K562 (cell line): ENCODE measurements around the gene MED16. TPM values are rescaled to one million over a fixed set of nuclear protein-coding genes. Genes with fewer than 3 reads are reported as not detected.

Source experiments
- CBFA2T3 ChIP-seq: fragments of 450-650 bp; IDR thresholded peaks from 2 replicates; pipeline ENCODE4 v1.6.1; 2017
- CHD2 ChIP-seq: IDR thresholded peaks from 2 replicates; pipeline ENCODE4 v1.6.1; 2011; ENCODE audit warnings: low read depth, low read length
- DPF2 ChIP-seq: fragments of 450-650 bp; IDR thresholded peaks from 2 replicates; pipeline ENCODE4 v1.6.1; 2016
- KDM4B ChIP-seq, 2 experiments: fragments of 450-650 bp in 1 of 2; sonication (generic) in 1 of 2; IDR thresholded peaks; 2 replicates each; pipeline ENCODE4 v1.6.1; 2016 to 2017; ENCODE audit warnings: borderline replicate concordance in 2 of 2, antibody characterized with exemption in 1 of 2, low read depth in 1 of 2, mild to moderate bottlenecking in 1 of 2
- TSC22D4 ChIP-seq: fragments of 450-650 bp; IDR thresholded peaks from 2 replicates; pipeline ENCODE4 v1.6.1; 2016; ENCODE audit warnings: missing genetic modification characterization, missing biosample characterization, control low read depth
- ZNF444 ChIP-seq: fragments of 250-450 bp; sonication (Bioruptor Pico); IDR thresholded peaks from 2 replicates; pipeline ENCODE4 v1.4.0; 2020; ENCODE audit warnings: mild to moderate bottlenecking, moderate library complexity
- ZNF583 ChIP-seq: fragments of 250-450 bp; sonication (Bioruptor Pico); IDR thresholded peaks from 2 replicates; pipeline ENCODE4 v1.4.0; 2020
- ZNF644 ChIP-seq: fragments of 200-800 bp; sonication (Bioruptor generic); IDR thresholded peaks from 2 replicates; pipeline ENCODE4 v1.6.1; 2016; ENCODE audit warnings: low read depth, missing genetic modification characterization, missing compliant biosample characterization
- ZNF764 ChIP-seq: fragments of 250-450 bp; sonication (Bioruptor Pico); IDR thresholded peaks from 2 replicates; pipeline ENCODE4 v1.4.0; 2020; ENCODE audit warnings: low read depth, mild to moderate bottlenecking, moderate library complexity
- ZNF830 ChIP-seq: fragments of 250-450 bp; sonication (Bioruptor Pico); IDR thresholded peaks from 2 replicates; pipeline ENCODE4 v1.5.0; 2021; ENCODE audit warnings: mild to moderate bottlenecking
- polyA plus RNA-seq, 8 experiments: library from polyadenylated mRNA; depleted of rRNA in 4 of 8; stranded (reverse) in 5 of 8; unstranded in 3 of 8; fragments of >200 nt; fragmentation: Nextera tagmentation in 2 of 8; fragmentation: Illumina TruSeq in 1 of 8; extraction: Ambion mirVana in 2 of 8; extraction: Trizol in 1 of 8; gene quantifications; 2 replicates each; pipeline versions ENCODE4 v1.2.1 to v1.2.3, GENCODE V29; 2011 to 2014; ENCODE audit warnings: inconsistent platforms in 1 of 8, missing spikeins in 1 of 8
- total RNA-seq, 7 experiments: library from RNA; depleted of rRNA in 6 of 7; stranded (reverse); fragments of >200 nt in 6 of 7; fragmentation: Illumina TruSeq in 2 of 7; extraction: Trizol in 2 of 7; gene quantifications; 2 replicates each; pipeline versions ENCODE4 v1.2.1 to v1.2.3, GENCODE V29; 2011 to 2021; ENCODE audit warnings: low replicate concordance in 1 of 7
- TF ChIP-seq, protein P1 (sequence below), 2 experiments: fragments of 200-800 bp in 1 of 2; sonication (Bioruptor generic) in 1 of 2; sonication (generic) in 1 of 2; formaldehyde crosslinking in 1 of 2; IDR thresholded peaks in 1 of 2; conservative IDR thresholded peaks in 1 of 2; 2 replicates each; pipeline versions ENCODE4 v1.5.0 to v1.6.1; 2016 to 2020; ENCODE audit warnings: missing compliant biosample characterization in 1 of 2, missing genetic modification characterization in 1 of 2, missing genetic modification reagents in 1 of 2
- TF ChIP-seq, protein P2 (sequence below): fragments of 450-650 bp; IDR thresholded peaks from 2 replicates; pipeline ENCODE4 v1.6.1; 2016; ENCODE audit warnings: low read depth
- TF ChIP-seq, protein P3 (sequence below): fragments of 250-450 bp; sonication (Bioruptor Pico); IDR thresholded peaks from 2 replicates; pipeline ENCODE4 v1.4.0; 2020; ENCODE audit warnings: mild to moderate bottlenecking, moderate library complexity, borderline replicate concordance
- TF ChIP-seq, protein P4 (sequence below): IDR thresholded peaks from 2 replicates; pipeline ENCODE4 v1.6.1; 2014; ENCODE audit warnings: antibody characterized with exemption

The MED16 gene
- total and polyA plus RNA-seq, 9 of the 15 experiments (the other 6 are each of a cell fraction or from before 2014, with no cell fraction given): 0.89 to 59.9 (median 8.6) TPM

DNA sequence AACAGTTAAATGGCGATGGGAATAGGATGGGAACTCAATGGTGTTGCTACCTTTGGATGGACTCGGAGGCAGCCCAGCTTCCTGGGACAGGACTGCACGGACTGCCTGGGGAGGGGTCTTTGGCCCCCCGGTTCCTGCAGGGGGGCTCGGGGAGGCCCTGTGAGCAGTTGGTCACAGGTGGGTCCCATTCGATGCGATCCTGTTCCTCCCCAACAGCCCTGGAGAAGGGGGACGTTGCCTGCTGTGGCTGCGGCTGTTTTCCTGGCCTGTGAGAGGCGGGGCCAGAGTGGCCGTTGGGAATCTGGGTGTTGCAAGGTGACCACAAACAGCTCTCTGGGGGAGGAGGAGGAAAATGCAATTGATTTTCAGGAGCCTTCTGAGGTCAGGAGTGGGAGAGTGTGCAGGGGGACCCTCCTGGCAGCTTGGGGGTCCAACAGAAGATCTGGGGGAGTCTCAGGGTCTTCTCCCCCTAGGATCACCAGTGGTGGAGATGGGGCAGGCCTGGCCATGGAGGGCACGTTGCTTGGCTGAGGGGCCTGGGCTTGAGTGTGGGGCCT lies 69.3 kb downstream of the MED16 start (continued):
- TF ChIP-seq, protein P1, sequence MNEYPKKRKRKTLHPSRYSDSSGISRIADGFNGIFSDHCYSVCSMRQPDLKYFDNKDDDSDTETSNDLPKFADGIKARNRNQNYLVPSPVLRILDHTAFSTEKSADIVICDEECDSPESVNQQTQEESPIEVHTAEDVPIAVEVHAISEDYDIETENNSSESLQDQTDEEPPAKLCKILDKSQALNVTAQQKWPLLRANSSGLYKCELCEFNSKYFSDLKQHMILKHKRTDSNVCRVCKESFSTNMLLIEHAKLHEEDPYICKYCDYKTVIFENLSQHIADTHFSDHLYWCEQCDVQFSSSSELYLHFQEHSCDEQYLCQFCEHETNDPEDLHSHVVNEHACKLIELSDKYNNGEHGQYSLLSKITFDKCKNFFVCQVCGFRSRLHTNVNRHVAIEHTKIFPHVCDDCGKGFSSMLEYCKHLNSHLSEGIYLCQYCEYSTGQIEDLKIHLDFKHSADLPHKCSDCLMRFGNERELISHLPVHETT (CRISPR knock-in tag; conservative IDR thresholded peaks at IDR 0.05 in 1 of 2, IDR thresholded peaks at IDR 0.05 in 1 of 2): peak in 1 of 2 experiments; percentile 57; a peak in 1 of 4 replicates
- TF ChIP-seq, protein P2, sequence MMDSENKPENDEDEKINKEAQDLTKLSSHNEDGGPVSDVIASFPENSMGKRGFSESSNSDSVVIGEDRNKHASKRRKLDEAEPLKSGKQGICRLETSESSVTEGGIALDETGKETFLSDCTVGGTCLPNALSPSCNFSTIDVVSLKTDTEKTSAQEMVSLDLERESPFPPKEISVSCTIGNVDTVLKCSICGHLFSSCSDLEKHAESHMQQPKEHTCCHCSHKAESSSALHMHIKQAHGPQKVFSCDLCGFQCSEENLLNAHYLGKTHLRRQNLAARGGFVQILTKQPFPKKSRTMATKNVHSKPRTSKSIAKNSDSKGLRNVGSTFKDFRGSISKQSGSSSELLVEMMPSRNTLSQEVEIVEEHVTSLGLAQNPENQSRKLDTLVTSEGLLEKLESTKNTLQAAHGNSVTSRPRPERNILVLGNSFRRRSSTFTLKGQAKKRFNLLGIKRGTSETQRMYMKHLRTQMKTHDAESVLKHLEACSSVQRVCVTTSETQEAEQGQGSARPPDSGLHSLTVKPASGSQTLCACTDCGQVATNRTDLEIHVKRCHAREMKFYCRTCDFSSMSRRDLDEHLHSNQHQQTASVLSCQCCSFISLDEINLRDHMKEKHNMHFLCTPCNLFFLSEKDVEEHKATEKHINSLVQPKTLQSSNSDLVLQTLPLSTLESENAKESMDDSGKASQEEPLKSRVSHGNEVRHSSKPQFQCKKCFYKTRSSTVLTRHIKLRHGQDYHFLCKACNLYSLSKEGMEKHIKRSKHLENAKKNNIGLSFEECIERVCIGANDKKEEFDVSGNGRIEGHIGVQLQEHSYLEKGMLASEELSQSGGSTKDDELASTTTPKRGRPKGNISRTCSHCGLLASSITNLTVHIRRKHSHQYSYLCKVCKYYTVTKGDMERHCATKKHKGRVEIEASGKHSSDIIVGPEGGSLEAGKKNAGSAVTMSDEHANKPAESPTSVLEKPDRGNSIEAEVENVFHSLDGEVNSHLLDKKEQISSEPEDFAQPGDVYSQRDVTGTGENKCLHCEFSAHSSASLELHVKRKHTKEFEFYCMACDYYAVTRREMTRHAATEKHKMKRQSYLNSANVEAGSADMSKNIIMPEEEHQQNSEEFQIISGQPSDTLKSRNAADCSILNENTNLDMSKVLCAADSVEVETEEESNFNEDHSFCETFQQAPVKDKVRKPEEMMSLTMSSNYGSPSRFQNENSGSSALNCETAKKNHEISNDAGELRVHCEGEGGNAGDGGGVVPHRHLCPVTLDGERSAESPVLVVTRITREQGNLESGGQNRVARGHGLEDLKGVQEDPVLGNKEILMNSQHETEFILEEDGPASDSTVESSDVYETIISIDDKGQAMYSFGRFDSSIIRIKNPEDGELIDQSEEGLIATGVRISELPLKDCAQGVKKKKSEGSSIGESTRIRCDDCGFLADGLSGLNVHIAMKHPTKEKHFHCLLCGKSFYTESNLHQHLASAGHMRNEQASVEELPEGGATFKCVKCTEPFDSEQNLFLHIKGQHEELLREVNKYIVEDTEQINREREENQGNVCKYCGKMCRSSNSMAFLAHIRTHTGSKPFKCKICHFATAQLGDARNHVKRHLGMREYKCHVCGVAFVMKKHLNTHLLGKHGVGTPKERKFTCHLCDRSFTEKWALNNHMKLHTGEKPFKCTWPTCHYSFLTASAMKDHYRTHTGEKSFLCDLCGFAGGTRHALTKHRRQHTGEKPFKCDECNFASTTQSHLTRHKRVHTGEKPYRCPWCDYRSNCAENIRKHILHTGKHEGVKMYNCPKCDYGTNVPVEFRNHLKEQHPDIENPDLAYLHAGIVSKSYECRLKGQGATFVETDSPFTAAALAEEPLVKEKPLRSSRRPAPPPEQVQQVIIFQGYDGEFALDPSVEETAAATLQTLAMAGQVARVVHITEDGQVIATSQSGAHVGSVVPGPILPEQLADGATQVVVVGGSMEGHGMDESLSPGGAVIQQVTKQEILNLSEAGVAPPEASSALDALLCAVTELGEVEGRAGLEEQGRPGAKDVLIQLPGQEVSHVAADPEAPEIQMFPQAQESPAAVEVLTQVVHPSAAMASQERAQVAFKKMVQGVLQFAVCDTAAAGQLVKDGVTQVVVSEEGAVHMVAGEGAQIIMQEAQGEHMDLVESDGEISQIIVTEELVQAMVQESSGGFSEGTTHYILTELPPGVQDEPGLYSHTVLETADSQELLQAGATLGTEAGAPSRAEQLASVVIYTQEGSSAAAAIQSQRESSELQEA: no peak
- TF ChIP-seq CBFA2T3 (peak; percentile 47), DPF2 (peak; percentile 59; the same call in 1 of the 2 replicates), TSC22D4 (tag) (no peak), CHD2 (no peak), ZNF583 (no peak), ZNF644 (tag) (peak; percentile 72; the same call in 1 of the 2 replicates), ZNF444 (no peak), ZNF764 (CRISPR knock-in tag) (no peak), KDM4B (IDR thresholded peaks at IDR 0.05; ENCODE audit: borderline replicate concordance in 2 of 2, low read depth in 1 of 2) (peak in 1 of 2 experiments; percentile 72; a peak in 1 of 4 replicates), ZNF830 (no peak)
- TF ChIP-seq, protein P3, sequence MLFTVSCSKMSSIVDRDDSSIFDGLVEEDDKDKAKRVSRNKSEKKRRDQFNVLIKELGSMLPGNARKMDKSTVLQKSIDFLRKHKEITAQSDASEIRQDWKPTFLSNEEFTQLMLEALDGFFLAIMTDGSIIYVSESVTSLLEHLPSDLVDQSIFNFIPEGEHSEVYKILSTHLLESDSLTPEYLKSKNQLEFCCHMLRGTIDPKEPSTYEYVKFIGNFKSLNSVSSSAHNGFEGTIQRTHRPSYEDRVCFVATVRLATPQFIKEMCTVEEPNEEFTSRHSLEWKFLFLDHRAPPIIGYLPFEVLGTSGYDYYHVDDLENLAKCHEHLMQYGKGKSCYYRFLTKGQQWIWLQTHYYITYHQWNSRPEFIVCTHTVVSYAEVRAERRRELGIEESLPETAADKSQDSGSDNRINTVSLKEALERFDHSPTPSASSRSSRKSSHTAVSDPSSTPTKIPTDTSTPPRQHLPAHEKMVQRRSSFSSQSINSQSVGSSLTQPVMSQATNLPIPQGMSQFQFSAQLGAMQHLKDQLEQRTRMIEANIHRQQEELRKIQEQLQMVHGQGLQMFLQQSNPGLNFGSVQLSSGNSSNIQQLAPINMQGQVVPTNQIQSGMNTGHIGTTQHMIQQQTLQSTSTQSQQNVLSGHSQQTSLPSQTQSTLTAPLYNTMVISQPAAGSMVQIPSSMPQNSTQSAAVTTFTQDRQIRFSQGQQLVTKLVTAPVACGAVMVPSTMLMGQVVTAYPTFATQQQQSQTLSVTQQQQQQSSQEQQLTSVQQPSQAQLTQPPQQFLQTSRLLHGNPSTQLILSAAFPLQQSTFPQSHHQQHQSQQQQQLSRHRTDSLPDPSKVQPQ: no peak
- TF ChIP-seq, protein P4, sequence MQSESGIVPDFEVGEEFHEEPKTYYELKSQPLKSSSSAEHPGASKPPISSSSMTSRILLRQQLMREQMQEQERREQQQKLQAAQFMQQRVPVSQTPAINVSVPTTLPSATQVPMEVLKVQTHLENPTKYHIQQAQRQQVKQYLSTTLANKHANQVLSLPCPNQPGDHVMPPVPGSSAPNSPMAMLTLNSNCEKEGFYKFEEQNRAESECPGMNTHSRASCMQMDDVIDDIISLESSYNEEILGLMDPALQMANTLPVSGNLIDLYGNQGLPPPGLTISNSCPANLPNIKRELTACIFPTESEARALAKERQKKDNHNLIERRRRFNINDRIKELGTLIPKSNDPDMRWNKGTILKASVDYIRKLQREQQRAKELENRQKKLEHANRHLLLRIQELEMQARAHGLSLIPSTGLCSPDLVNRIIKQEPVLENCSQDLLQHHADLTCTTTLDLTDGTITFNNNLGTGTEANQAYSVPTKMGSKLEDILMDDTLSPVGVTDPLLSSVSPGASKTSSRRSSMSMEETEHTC: no peak
